D721Med (cell line): ENCODE results near the gene ANKRD33B.
"Not testable (repeated sequence)": the region's sequence is repeated elsewhere in the genome, so short reads cannot be mapped to it uniquely, and the experiment has no call there.

Experiments
- DNase-seq: peaks from one replicate; pipeline ENCODE4 v3.0.0; 2011; ENCODE audit warnings: low spot score; ENCODE audit not compliant: insufficient read length
- FAIRE-seq: peaks from 2 replicates; lab custom pipeline; 2011; peaks lifted over from hg19 to GRCh38; lab: Jason Lieb, UNC
- TF ChIP-seq, protein P1 (sequence below): IDR thresholded peaks from 2 replicates; pipeline ENCODE4 v1.5.1; 2012; ENCODE audit warnings: mild to moderate bottlenecking, control low read depth; ENCODE audit not compliant: insufficient read depth; ENCODE audit errors: missing control alignments

The ANKRD33B gene

DNA sequence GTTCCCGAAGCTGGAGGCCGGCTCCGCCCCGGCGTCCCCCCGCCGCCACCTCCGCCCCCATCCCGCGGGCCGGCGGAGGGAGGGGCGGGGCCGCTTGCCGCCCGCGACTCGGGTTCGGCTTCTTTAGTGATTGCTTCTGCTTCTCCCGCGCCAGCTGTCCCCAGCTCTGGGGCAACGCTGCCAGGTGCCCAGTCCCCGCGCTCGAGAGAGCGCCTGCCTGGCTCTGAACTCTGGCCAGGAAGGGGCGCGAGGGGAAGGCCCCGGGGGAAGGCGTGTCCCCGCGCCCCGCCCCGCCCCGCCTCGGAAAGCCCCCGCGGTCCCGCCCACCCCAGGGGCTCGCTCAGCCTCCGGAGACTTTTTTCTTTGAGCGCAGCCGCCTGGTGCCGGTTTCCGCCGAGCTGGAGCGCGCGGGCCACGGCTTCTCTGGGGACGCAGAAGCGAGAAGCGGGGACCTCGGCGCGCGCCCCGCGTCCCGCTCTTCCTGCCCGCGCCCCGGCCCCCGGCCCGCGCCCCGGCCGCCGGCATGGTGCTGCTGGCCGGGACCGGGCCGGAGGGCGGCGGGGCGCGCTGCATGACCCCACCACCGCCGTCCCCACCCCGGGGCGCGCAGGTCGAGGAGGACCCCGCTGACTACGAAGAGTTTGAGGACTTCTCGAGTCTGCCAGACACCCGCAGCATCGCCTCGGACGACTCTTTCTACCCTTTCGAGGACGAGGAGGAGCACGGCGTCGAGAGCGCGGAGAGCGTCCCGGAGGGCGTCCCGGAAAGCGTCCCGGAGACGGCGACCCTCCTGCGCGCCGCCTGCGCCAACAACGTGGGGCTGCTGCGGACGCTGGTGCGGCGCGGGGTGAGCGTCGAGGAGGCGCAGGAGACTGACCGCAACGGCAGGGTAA is at the start of gene ANKRD33B:
ANKRD33B (plus strand) TSS at position 126 of the 893 bp plus-strand sequence; CDS start at position 524, 398 bp downstream.
- DNase-seq: peak; percentile 73
- TF ChIP-seq, protein P1, sequence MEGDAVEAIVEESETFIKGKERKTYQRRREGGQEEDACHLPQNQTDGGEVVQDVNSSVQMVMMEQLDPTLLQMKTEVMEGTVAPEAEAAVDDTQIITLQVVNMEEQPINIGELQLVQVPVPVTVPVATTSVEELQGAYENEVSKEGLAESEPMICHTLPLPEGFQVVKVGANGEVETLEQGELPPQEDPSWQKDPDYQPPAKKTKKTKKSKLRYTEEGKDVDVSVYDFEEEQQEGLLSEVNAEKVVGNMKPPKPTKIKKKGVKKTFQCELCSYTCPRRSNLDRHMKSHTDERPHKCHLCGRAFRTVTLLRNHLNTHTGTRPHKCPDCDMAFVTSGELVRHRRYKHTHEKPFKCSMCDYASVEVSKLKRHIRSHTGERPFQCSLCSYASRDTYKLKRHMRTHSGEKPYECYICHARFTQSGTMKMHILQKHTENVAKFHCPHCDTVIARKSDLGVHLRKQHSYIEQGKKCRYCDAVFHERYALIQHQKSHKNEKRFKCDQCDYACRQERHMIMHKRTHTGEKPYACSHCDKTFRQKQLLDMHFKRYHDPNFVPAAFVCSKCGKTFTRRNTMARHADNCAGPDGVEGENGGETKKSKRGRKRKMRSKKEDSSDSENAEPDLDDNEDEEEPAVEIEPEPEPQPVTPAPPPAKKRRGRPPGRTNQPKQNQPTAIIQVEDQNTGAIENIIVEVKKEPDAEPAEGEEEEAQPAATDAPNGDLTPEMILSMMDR: no peak
- FAIRE-seq: no peak

DNA sequence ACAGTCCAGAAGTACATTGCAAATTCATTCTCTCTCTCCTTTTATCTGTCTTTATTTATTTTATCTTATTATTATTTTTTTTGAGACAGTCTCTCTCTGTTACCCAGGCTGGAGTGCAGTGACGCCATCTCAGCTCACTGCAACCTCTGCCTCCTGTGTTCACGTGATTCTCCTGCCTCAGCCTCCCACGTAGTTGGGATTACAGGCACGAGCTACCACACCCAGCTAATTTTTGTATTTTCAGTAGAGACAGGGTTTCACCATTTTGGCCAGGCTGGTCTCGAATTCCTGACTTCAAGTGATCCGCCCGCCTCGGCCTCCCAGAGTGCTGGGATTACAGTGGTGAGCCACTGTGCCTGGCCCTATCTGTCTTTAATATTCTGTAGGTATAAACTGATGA is 49.3 kb upstream of the ANKRD33B start:
- not testable (repeated sequence) for FAIRE-seq, DNase-seq

DNA sequence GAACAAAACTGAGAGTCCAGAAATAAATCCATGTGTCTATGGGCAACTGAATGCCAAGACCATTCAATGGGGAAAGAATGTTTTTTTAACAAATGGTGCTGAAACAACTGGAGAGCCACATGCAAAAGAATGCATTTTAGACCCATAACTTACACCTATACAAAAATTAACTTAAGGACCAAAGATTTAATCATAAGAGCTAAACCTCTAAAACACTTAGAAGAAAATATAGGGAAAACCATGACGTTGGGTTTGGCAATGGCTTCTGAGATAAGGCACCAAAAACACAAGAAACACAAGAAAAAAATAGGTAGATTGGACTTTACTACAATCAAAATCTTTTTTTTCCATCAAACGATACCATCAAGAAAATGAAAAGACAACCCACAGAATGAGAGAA is 48.4 kb upstream of the ANKRD33B start:
- FAIRE-seq (no peak), DNase-seq (no peak)
- TF ChIP-seq, protein P1: no peak

DNA sequence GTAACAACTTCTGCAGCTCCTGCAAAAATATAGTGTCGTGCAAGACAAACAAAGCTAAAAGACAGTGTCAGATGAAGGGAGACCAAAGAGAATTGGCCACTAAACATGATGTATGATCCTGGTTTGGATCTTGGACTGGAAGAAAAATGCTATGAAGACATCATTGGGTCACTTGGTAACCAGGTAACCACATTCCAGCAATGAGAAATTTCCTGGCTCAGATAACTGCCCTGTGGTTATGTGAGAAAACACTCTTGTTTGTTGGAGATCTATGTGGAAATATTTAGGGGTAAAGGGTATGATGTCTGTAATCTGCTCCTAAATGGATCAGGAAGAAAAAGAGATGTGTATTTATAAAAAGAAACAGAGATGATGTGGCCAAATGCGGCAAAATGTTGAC is 45.5 kb upstream of the ANKRD33B start:
- no peak for FAIRE-seq
- no peak for DNase-seq
- TF ChIP-seq, protein P1: no peak

DNA sequence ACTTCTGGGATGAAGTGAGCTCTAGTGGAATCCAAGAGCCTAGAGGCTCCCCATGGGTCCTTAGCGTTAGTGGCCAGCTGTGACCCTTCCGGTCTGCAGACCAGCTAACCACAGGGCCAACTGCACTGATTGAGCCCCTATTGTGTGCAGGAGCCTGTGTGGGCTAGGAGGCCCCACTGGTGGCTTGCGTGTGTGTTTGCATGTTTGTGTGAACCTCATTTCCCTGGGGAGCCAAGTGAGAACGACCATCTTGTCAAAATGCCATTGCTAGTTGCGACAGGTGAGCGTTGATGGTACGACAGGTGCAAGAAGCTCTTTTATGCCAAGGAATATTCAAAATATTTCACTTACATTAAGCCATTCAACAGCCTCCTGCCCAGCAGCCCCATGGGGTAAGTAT is 44.1 kb upstream of the ANKRD33B start:
- DNase-seq: no peak
- no peak for FAIRE-seq
- TF ChIP-seq, protein P1: no peak

DNA sequence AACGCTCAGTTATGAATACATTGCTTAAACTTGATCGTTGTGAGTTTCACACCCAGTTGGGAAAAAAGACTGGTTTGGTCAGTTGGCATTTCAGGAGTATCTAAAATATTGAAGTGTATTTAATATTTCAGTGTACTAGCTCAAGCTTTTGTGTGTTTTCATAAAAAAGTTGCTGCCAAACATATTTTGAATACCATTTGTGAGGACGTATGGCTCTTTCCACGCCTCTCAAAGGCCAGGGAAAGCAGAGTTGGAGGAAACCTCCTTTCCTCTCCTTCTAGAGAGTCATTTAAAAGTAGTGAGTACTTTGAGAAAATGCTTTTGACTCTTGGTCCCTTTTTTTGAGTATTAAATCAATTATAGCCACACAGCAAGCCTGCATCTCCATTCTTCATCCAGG is 43.2 kb upstream of the ANKRD33B start:
- TF ChIP-seq, protein P1: no peak
- FAIRE-seq (no peak), DNase-seq (no peak)

DNA sequence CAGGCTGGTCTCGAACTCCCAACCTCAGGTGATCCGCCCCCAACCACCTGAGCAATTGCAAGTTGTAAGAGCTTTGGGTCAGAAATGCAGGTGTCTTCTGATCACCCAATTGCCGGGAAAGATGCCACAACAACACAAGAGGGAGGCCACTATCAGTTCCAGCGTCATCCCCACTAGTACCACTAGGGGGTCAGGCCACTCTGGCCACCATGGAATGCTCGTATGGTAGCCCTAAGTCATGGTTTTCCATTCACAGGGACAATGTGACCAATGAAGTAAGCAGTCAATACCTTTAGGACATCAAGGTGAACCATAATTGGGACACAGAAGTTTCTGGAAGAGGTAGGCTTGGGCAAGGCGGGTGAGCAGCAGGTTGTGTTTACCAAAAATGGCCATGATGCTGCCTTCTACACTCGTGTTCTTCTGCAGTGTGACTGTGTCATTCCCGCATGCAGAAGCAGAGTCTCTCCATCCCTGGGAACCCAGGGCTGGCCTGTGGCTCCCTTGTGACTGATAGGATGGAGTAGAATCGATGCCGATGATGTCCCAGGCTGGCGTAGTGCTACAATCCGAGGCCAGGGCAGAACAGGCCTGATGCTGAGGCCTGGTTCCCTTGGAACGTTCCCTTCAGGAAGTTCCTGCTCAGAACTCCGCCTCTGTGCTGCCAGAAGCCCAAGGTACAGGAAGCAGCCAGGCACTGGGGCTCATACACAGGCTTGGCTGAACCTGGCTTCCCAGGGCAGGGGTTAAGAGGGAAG is 42.2 kb upstream of the ANKRD33B start:
- no peak for FAIRE-seq
- TF ChIP-seq, protein P1: peak; percentile 18
- DNase-seq: no peak
